CD14-positive monocyte (primary cell): ENCODE results near the gene FKBP4. TPM values are rescaled to one million over a fixed set of nuclear protein-coding genes. Genes with fewer than 3 reads are reported as not detected.

Source experiments
- DNase-seq, 3 donors: peaks; one replicate each; pipeline ENCODE4 v3.0.0-alpha.2; 2011 to 2022
- H2AFZ ChIP-seq: 2 replicates; pipeline ENCODE4 v1.6.0; 2012; ENCODE audit warnings: mild to moderate bottlenecking, low read depth, low read length, inconsistent platforms; ENCODE audit not compliant: insufficient read depth, poor library complexity, severe bottlenecking
- H3K27ac ChIP-seq, 2 donors: 1 replicate in 1 of 2; 2 replicates in 1 of 2; pipeline ENCODE4 v1.5.1; 2012 to 2013; ENCODE audit warnings: low read length in 2 of 2, control low read depth in 1 of 2, inconsistent platforms in 1 of 2, low read depth in 1 of 2, mild to moderate bottlenecking in 1 of 2
- H3K27me3 ChIP-seq, 2 donors: one replicate each; pipeline versions ENCODE4 v1.6.0 to v1.6.1; 2011 to 2013; ENCODE audit warnings: low read length in 2 of 2; ENCODE audit not compliant: control insufficient read depth in 2 of 2, insufficient read depth in 2 of 2
- H3K36me3 ChIP-seq, 2 donors: replicated peaks in 1 of 2; 1 replicate in 1 of 2; 2 replicates in 1 of 2; pipeline versions ENCODE4 v1.5.1 to v1.6.1; 2012 to 2013; ENCODE audit warnings: low read length in 2 of 2, control low read depth in 1 of 2, inconsistent platforms in 1 of 2, mild to moderate bottlenecking in 1 of 2; ENCODE audit not compliant: insufficient read depth in 2 of 2, control insufficient read depth in 1 of 2
- H3K4me1 ChIP-seq, 2 donors: 1 replicate in 1 of 2; 2 replicates in 1 of 2; pipeline versions ENCODE4 v1.5.1 to v1.6.1; 2012 to 2013; ENCODE audit warnings: low read length in 2 of 2, control low read depth in 1 of 2, inconsistent platforms in 1 of 2, mild to moderate bottlenecking in 1 of 2, moderate library complexity in 1 of 2; ENCODE audit not compliant: insufficient read depth in 2 of 2, control insufficient read depth in 1 of 2
- H3K4me2 ChIP-seq: replicated peaks from 2 replicates; pipeline ENCODE3; 2012; ENCODE audit warnings: low read length, moderate library complexity, mild to moderate bottlenecking; ENCODE audit not compliant: poor library complexity, severe bottlenecking; ENCODE audit errors: extremely low read depth
- H3K4me3 ChIP-seq, 3 experiments: fragments of 200-600 bp in 1 of 3; sonication (generic) in 1 of 3; replicated peaks in 1 of 3; 1 replicate in 2 of 3; 2 replicates in 1 of 3; pipeline ENCODE4 v1.5.1; 2011 to 2013; ENCODE audit warnings: low read length in 3 of 3, mild to moderate bottlenecking in 3 of 3, control low read depth in 2 of 3, low read depth in 2 of 3, inconsistent platforms in 1 of 3, moderate library complexity in 1 of 3
- H3K79me2 ChIP-seq: 2 replicates; pipeline ENCODE4 v1.6.0; 2012; ENCODE audit warnings: mild to moderate bottlenecking, control low read depth, inconsistent platforms, low read length, moderate library complexity; ENCODE audit not compliant: insufficient read depth
- H3K9ac ChIP-seq: 2 replicates; pipeline ENCODE4 v1.6.0; 2017; ENCODE audit warnings: low read length, mild to moderate bottlenecking; ENCODE audit not compliant: insufficient read depth, poor library complexity, severe bottlenecking
- H3K9me3 ChIP-seq, 2 donors: replicated peaks in 1 of 2; 1 replicate in 1 of 2; 2 replicates in 1 of 2; pipeline versions ENCODE4 v1.5.1 to v1.6.1; 2012 to 2013; ENCODE audit warnings: low read length in 2 of 2, control low read depth in 1 of 2; ENCODE audit not compliant: control insufficient read depth in 1 of 2, insufficient read depth in 1 of 2
- H4K20me1 ChIP-seq: 2 replicates; pipeline ENCODE4 v1.6.0; 2012; ENCODE audit warnings: mild to moderate bottlenecking, low read length, control low read depth, moderate library complexity; ENCODE audit not compliant: insufficient read depth
- H3K27ac Mint-ChIP-seq, 7 donors: one replicate each; pipeline ENCODE4 v1.8.0; 2020; ENCODE audit warnings: mild to moderate bottlenecking in 7 of 7, mixed read lengths in 7 of 7, moderate library complexity in 6 of 7, inconsistent platforms in 2 of 7
- H3K27me3 Mint-ChIP-seq, 3 donors: one replicate each; pipeline ENCODE4 v1.8.0; 2021 to 2022; ENCODE audit warnings: low read depth in 3 of 3, mild to moderate bottlenecking in 3 of 3, mixed read lengths in 3 of 3, moderate library complexity in 3 of 3, inconsistent platforms in 1 of 3
- H3K36me3 Mint-ChIP-seq, 2 donors: one replicate each; pipeline ENCODE4 v1.8.0; 2020; ENCODE audit warnings: mixed read lengths in 2 of 2, inconsistent platforms in 1 of 2, mild to moderate bottlenecking in 1 of 2
- H3K4me1 Mint-ChIP-seq: one replicate; pipeline ENCODE4 v1.8.0; 2020; ENCODE audit warnings: mild to moderate bottlenecking, mixed read lengths
- H3K4me3 Mint-ChIP-seq, 2 donors: one replicate each; pipeline ENCODE4 v1.8.0; 2020; ENCODE audit warnings: mild to moderate bottlenecking in 2 of 2, mixed read lengths in 2 of 2, moderate library complexity in 1 of 2
- H3K9me3 Mint-ChIP-seq, 7 donors: one replicate each; pipeline ENCODE4 v1.8.0; 2020 to 2022; ENCODE audit warnings: mixed read lengths in 7 of 7, mild to moderate bottlenecking in 6 of 7, moderate library complexity in 6 of 7, inconsistent platforms in 2 of 7
- CTCF ChIP-seq: fragments of 200-600 bp; IDR thresholded peaks from one replicate; pipeline ENCODE4 v1.8.0; 2022; ENCODE audit warnings: antibody characterized with exemption, mild to moderate bottlenecking
- WGBS: methylation state at CpG from one replicate; pipeline ENCODE4 v1.1.5; 2013; ENCODE audit warnings: missing lambda C conversion rate; ENCODE audit not compliant: insufficient coverage; 5-methylcytosine and 5-hydroxymethylcytosine counted together
- intact Hi-C, 2 donors: fragments of 100-400 bp; cut with micrococcal nuclease; formaldehyde crosslinking; loops; one replicate each; pipeline versions ENCODE4 v1.15.0 to v1.15.1; 2023
- polyA plus RNA-seq, 3 donors: library from polyadenylated mRNA; depleted of rRNA in 1 of 3; unstranded in 2 of 3; stranded (reverse) in 1 of 3; fragments of 300-500 nt in 2 of 3; fragments of >200 nt in 1 of 3; fragmentation: Illumina TruSeq in 2 of 3; gene quantifications; 1 replicate in 2 of 3; 2 replicates in 1 of 3; pipeline ENCODE4 v1.2.3, GENCODE V29; 2012 to 2021

Gene FKBP4
- polyA plus RNA-seq, 3 donors: 19.3 to 22.1 (median 20.1) TPM

- Histone ChIP-seq H3K4me3 (no peak overlapping the region), H3K9ac (no peak overlapping the region), H3K27ac (no peak overlapping the region), H3K79me2 (no peaks in the 10 kb centered on the region), H3K27me3 (no peaks in the 10 kb centered on the region), H3K36me3 (peaks cover 48 to 69% of the 10 kb centered on the region in 2 donors), H3K9me3 (no peaks in the 10 kb centered on the region), H4K20me1 (no peaks in the 10 kb centered on the region), H3K4me1 (no peaks in the 10 kb centered on the region), H2AFZ (no peak overlapping the region), H3K4me2 (no peak overlapping the region)
- no peaks in the 10 kb centered on the region for H3K9me3 Mint-ChIP-seq
- peaks cover 0 to 3% (median 1%) of the 10 kb centered on the region in 3 donors for H3K27me3 Mint-ChIP-seq
- peak overlapping the region in 1 of 7 donors; percentile 73 for H3K27ac Mint-ChIP-seq
- no peak overlapping the region for H3K4me3 Mint-ChIP-seq
- no peak for DNase-seq
- peaks cover 58 to 65% of the 10 kb centered on the region in 2 donors for H3K36me3 Mint-ChIP-seq
- intact Hi-C loops: no loop called here
- WGBS: 94% methylated on average over 2 of the region's 7 CpGs
- H3K4me1 Mint-ChIP-seq: peaks cover 3% of the 10 kb centered on the region
- TF ChIP-seq CTCF: no peak
Observed at GRCh38 chr12:2803635-2804392, 9.0 kb downstream of the FKBP4 start.

DNA sequence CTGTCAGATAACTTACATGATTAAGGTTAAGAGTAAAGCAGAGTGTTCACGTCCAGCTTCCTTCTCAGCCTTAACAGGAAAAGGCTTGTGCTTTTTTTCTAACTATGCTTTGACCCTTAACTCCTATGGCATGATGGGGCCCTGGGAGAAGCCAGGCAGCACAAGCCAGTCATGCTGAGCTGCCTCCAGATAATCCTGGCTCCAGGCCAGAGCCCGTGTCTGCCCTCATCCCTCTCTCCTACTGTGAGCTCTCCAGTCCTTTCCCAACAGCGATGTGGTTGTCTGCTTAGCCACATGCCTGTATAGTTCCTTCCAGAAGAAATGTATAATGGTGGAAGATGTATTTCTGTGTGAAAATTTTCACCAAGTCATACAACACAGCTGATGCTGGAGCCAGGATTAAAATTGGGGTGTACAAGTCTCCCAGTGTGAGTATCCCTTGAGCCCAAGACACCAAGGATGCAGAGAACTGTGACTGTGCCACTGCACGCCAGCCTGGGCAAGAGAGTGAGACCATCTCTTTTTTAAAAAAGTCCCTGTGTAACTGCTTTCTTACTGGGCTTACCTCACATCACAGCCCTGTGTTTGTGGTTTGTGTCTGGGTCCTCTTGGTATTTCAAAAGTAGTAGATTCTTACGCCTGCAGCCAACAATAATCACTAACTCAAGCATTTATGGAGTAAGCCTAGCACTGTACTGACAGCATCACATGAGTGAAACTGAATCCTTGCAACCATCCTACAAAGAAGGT is 9.8 kb downstream of the FKBP4 start:
- H3K4me3 ChIP-seq: no peak overlapping the region
- no peak for DNase-seq
- intact Hi-C loops: no loop called here
- Mint-ChIP-seq H3K27me3 (peaks cover 0 to 3% (median 1%) of the 10 kb centered on the region in 3 donors), H3K4me1 (peaks cover 3% of the 10 kb centered on the region), H3K27ac (no peak overlapping the region), H3K4me3 (no peak overlapping the region), H3K36me3 (peaks cover 50 to 57% of the 10 kb centered on the region in 2 donors), H3K9me3 (no peaks in the 10 kb centered on the region)
- no peak overlapping the region for H3K9ac ChIP-seq
- H3K27me3 ChIP-seq: no peaks in the 10 kb centered on the region
- peaks cover 41 to 61% of the 10 kb centered on the region in 2 donors for H3K36me3 ChIP-seq
- WGBS: 100% methylated on average over 1 of the region's 5 CpGs
- no peaks in the 10 kb centered on the region for H3K4me1 ChIP-seq
- TF ChIP-seq CTCF: no peak
- H3K4me2 ChIP-seq: no peak overlapping the region
- no peak overlapping the region for H3K27ac ChIP-seq
- H3K79me2 ChIP-seq: no peaks in the 10 kb centered on the region
- no peaks in the 10 kb centered on the region for H4K20me1 ChIP-seq
- no peak overlapping the region for H2AFZ ChIP-seq
- H3K9me3 ChIP-seq: no peaks in the 10 kb centered on the region
